HG03354 (cell line): ENCODE measurements around the gene ABCD4.
A peak's percentile ranks its signal among the peaks of the same experiment; 100 is the strongest.
"Not testable (repeated sequence)": the region's sequence is repeated elsewhere in the genome, so short reads cannot be mapped to it uniquely, and the experiment has no call there.

Source experiments
- ATAC-seq: cut with Tn5 transposase; IDR thresholded peaks from one replicate; pipeline ENCODE4 v1.9.1; 2021; ENCODE audit warnings: mild to moderate bottlenecking; ENCODE audit not compliant: unreplicated experiment, poor library complexity, severe bottlenecking

Gene ABCD4

GRCh38 chr14:74309125-74310022 is 6.6 kb upstream of the ABCD4 start:
- no peak for ATAC-seq

GRCh38 chr14:74308695-74309094 is 6.0 kb upstream of the ABCD4 start:
- ATAC-seq = no peak

GRCh38 chr14:74302152-74302628 is 544 bp downstream of the ABCD4 start:
- ATAC-seq = peak; percentile 57

GRCh38 chr14:74301594-74302151 is 1.1 kb downstream of the ABCD4 start:
- no peak for ATAC-seq

GRCh38 chr14:74299061-74299545 is 3.6 kb downstream of the ABCD4 start:
- no peak for ATAC-seq

- ATAC-seq = no peak
Measured at GRCh38 chr14:74297986-74298385, 4.7 kb downstream of the ABCD4 start.

- no peak for ATAC-seq
Measured at GRCh38 chr14:74296037-74296467, 6.7 kb downstream of the ABCD4 start.

GRCh38 chr14:74293606-74294005 is 9.1 kb downstream of the ABCD4 start:
- ATAC-seq = no peak

- no peak for ATAC-seq
Measured at GRCh38 chr14:74292061-74292460, 10.7 kb downstream of the ABCD4 start.

GRCh38 chr14:74290415-74290814 is 12.3 kb downstream of the ABCD4 start:
- no peak for ATAC-seq

GRCh38 chr14:74289801-74290200 is 12.9 kb downstream of the ABCD4 start:
- no peak for ATAC-seq

- ATAC-seq = no peak
Measured at GRCh38 chr14:74286736-74287135, 16.0 kb downstream of the ABCD4 start.

- ATAC-seq = no peak
Measured at GRCh38 chr14:74281069-74281468, 21.7 kb downstream of the ABCD4 start.

GRCh38 chr14:74278080-74278479 is 24.7 kb downstream of the ABCD4 start:
- no peak for ATAC-seq

- ATAC-seq = no peak
Measured at GRCh38 chr14:74275241-74275841, 27.4 kb downstream of the ABCD4 start.

GRCh38 chr14:74271365-74271764 is 31.4 kb downstream of the ABCD4 start:
- ATAC-seq = no peak

GRCh38 chr14:74270382-74271177 is 32.2 kb downstream of the ABCD4 start:
- not testable (repeated sequence) for ATAC-seq

- ATAC-seq = no peak
Measured at GRCh38 chr14:74267588-74267987, 35.1 kb downstream of the ABCD4 start.

- no peak for ATAC-seq
Measured at GRCh38 chr14:74265301-74265965, 37.3 kb downstream of the ABCD4 start.
